DND-41 (cell line): Measurements from ENCODE around the gene HOXD12.

Experiments
- ATAC-seq: fragments of 200-7000 bp; cut with Tn5 transposase; 3 replicates; pipeline ENCODE4 v1.9.1; 2021; ENCODE audit warnings: low read depth; ENCODE audit not compliant: insufficient read depth
- DNase-seq: peaks from one replicate; pipeline ENCODE4 v3.0.0-alpha.2; 2020
- H2AFZ ChIP-seq: 2 replicates; pipeline ENCODE4 v1.6.0; 2012; ENCODE audit warnings: low read depth, low read length
- H3K27ac ChIP-seq: 2 replicates; pipeline ENCODE4 v1.5.1; 2012; ENCODE audit warnings: low read length, inconsistent platforms
- H3K27me3 ChIP-seq: fragments of 200-600 bp; sonication (generic); 2 replicates; pipeline ENCODE4 v1.6.0; 2012; ENCODE audit warnings: low read length, mild to moderate bottlenecking, inconsistent platforms; ENCODE audit not compliant: insufficient read depth, poor library complexity
- H3K36me3 ChIP-seq: 2 replicates; pipeline ENCODE4 v1.5.1; 2012; ENCODE audit warnings: low read length, inconsistent platforms; ENCODE audit not compliant: insufficient read depth
- H3K4me1 ChIP-seq: 2 replicates; pipeline ENCODE4 v1.5.1; 2012; ENCODE audit warnings: mild to moderate bottlenecking, low read length; ENCODE audit not compliant: insufficient read depth
- H3K4me2 ChIP-seq: 2 replicates; pipeline ENCODE4 v1.6.0; 2012; ENCODE audit warnings: mild to moderate bottlenecking, moderate library complexity, low read length, inconsistent platforms; ENCODE audit not compliant: insufficient read depth
- H3K4me3 ChIP-seq, 2 experiments: fragments of 200-600 bp in 1 of 2; shearing (Covaris generic) in 1 of 2; 2 replicates each; pipeline ENCODE4 v1.5.1; 2012 to 2016; ENCODE audit warnings: inconsistent platforms in 2 of 2, low read length in 2 of 2, mild to moderate bottlenecking in 2 of 2, low read depth in 1 of 2, moderate library complexity in 1 of 2
- H3K79me2 ChIP-seq: 2 replicates; pipeline ENCODE4 v1.6.0; 2012; ENCODE audit warnings: low read length, inconsistent platforms; ENCODE audit not compliant: insufficient read depth
- H3K9ac ChIP-seq: 2 replicates; pipeline ENCODE4 v1.6.0; 2012; ENCODE audit warnings: low read depth, mild to moderate bottlenecking, inconsistent platforms, low read length, moderate library complexity
- H3K9me3 ChIP-seq: 2 replicates; pipeline ENCODE4 v1.5.1; 2012; ENCODE audit warnings: low read length, moderate library complexity, mild to moderate bottlenecking, inconsistent platforms; ENCODE audit not compliant: insufficient read depth, severe bottlenecking
- H4K20me1 ChIP-seq: 2 replicates; pipeline ENCODE4 v1.6.0; 2012; ENCODE audit warnings: low read length; ENCODE audit not compliant: insufficient read depth
- CTCF ChIP-seq: IDR thresholded peaks from 2 replicates; pipeline ENCODE4 v1.5.1; 2012; ENCODE audit warnings: borderline replicate concordance, low read length, moderate library complexity, mild to moderate bottlenecking; ENCODE audit not compliant: poor library complexity, severe bottlenecking; ENCODE audit errors: extremely low read depth
- EZH2 ChIP-seq: IDR thresholded peaks from 3 replicates; pipeline ENCODE4 v1.6.1; 2012; ENCODE audit warnings: borderline replicate concordance, low read depth, mild to moderate bottlenecking, moderate library complexity, low read length, inconsistent platforms; ENCODE audit not compliant: severe bottlenecking

HOXD12 gene

GRCh38 chr2:176128172-176128981 lies 28.8 kb downstream of the HOXD12 start:
- no peak overlapping the region for H2AFZ ChIP-seq
- no peak overlapping the region for H3K4me2 ChIP-seq
- no peak overlapping the region for H3K27ac ChIP-seq
- H3K9ac ChIP-seq, result no peak overlapping the region
- DNase-seq (no peak), ATAC-seq (no peak)
- H3K79me2 ChIP-seq, result no peaks in the 10 kb centered on the region
- H3K4me1 ChIP-seq, result peaks cover 4% of the 10 kb centered on the region; the same call in 1 of the 2 replicates
- no peaks in the 10 kb centered on the region for H3K9me3 ChIP-seq
- H4K20me1 ChIP-seq, result no peaks in the 10 kb centered on the region
- H3K36me3 ChIP-seq, result no peaks in the 10 kb centered on the region
- H3K27me3 ChIP-seq, result peaks cover 6% of the 10 kb centered on the region
- no peak overlapping the region for H3K4me3 ChIP-seq
- no peak for TF ChIP-seq CTCF

GRCh38 chr2:176128982-176129796 lies 29.6 kb downstream of the HOXD12 start, which contains the start of gene HOXD8:
HOXD8 (plus strand) TSS chr2:176129705; CDS start chr2:176130367, 662 bp downstream.
- TF ChIP-seq CTCF (no peak), EZH2 (no peak)
- Histone ChIP-seq H3K9me3 (no peaks in the 10 kb centered on the region), H3K27me3 (peaks cover 10% of the 10 kb centered on the region), H3K36me3 (no peaks in the 10 kb centered on the region), H3K79me2 (no peaks in the 10 kb centered on the region), H3K27ac (no peak within 1 kb of the TSS), H3K4me1 (peaks cover 4% of the 10 kb centered on the region; the same call in 1 of the 2 replicates), H3K4me2 (no peak within 1 kb of the TSS), H2AFZ (no peak within 1 kb of the TSS), H3K9ac (no peak within 1 kb of the TSS), H4K20me1 (no peaks in the 10 kb centered on the region), H3K4me3 (no peak within 1 kb of the TSS)
- DNase-seq (no peak), ATAC-seq (no peak)

- Histone ChIP-seq H3K27ac (no peak overlapping the region), H3K4me3 (no peak overlapping the region), H4K20me1 (no peaks in the 10 kb centered on the region), H3K4me2 (no peak overlapping the region), H3K9me3 (no peaks in the 10 kb centered on the region), H3K79me2 (no peaks in the 10 kb centered on the region), H3K9ac (no peak overlapping the region), H3K27me3 (peaks cover 10% of the 10 kb centered on the region), H2AFZ (no peak overlapping the region), H3K36me3 (no peaks in the 10 kb centered on the region), H3K4me1 (peaks cover 4% of the 10 kb centered on the region; the same call in 1 of the 2 replicates)
- TF ChIP-seq CTCF, result no peak
- TF ChIP-seq EZH2, result no peak
- DNase-seq, result no peak
- no peak for ATAC-seq
Observed at GRCh38 chr2:176129813-176130146, 30.2 kb downstream of the HOXD12 start.
